Fibroblast of lung (primary cell): Measurements from ENCODE around the gene INF2. TPM values are rescaled to one million over a fixed set of nuclear protein-coding genes. Genes with fewer than 3 reads are reported as not detected.

Experiments used
- DNase-seq, 2 donors: peaks; one replicate each; pipeline versions ENCODE4 v3.0.0 to v3.0.0-alpha.2; 2010; ENCODE audit warnings: low read depth in 2 of 2
- H2AFZ ChIP-seq: 2 replicates; pipeline ENCODE4 v1.5.1; 2012; ENCODE audit warnings: low read length, control low read depth, inconsistent platforms
- H3K27ac ChIP-seq: 2 replicates; pipeline ENCODE4 v1.5.1; 2011; ENCODE audit warnings: low read length, control low read depth; ENCODE audit not compliant: insufficient read depth
- H3K27me3 ChIP-seq: 2 replicates; pipeline ENCODE4 v1.5.1; 2011; ENCODE audit warnings: mild to moderate bottlenecking, low read length; ENCODE audit not compliant: control insufficient read depth, insufficient read depth
- H3K36me3 ChIP-seq: 2 replicates; pipeline ENCODE4 v1.5.1; 2011; ENCODE audit warnings: low read length; ENCODE audit not compliant: control insufficient read depth, insufficient read depth
- H3K4me1 ChIP-seq: 2 replicates; pipeline ENCODE4 v1.5.1; 2011; ENCODE audit warnings: low read length; ENCODE audit not compliant: control insufficient read depth, insufficient read depth; ENCODE audit errors: extremely low read depth
- H3K4me2 ChIP-seq: 2 replicates; pipeline ENCODE4 v1.5.1; 2011; ENCODE audit warnings: low read length, control low read depth; ENCODE audit not compliant: insufficient read depth; ENCODE audit errors: extremely low read depth
- H3K4me3 ChIP-seq, 4 experiments: fragments of 200-600 bp in 1 of 4; sonication (generic) in 1 of 4; replicated peaks in 1 of 4; 2 replicates each; pipeline ENCODE4 v1.5.1; 2011 to 2016; ENCODE audit warnings: low read length in 4 of 4, low read depth in 3 of 4, mild to moderate bottlenecking in 3 of 4, control low read depth in 2 of 4, inconsistent platforms in 1 of 4, mixed read lengths in 1 of 4; ENCODE audit not compliant: insufficient read depth in 1 of 4; ENCODE audit errors: control extremely low read depth in 1 of 4
- H3K79me2 ChIP-seq: 2 replicates; pipeline ENCODE4 v1.5.1; 2012; ENCODE audit warnings: mild to moderate bottlenecking, low read length, inconsistent platforms; ENCODE audit not compliant: control insufficient read depth, insufficient read depth
- H3K9ac ChIP-seq: 2 replicates; pipeline ENCODE4 v1.5.1; 2011; ENCODE audit warnings: mild to moderate bottlenecking, low read length, control low read depth; ENCODE audit not compliant: insufficient read depth
- H3K9me3 ChIP-seq: 2 replicates; pipeline ENCODE4 v1.5.1; 2012; ENCODE audit warnings: low read depth, low read length; ENCODE audit not compliant: control insufficient read depth, insufficient read depth
- H4K20me1 ChIP-seq: 2 replicates; pipeline ENCODE4 v1.5.1; 2011; ENCODE audit warnings: low read length; ENCODE audit not compliant: control insufficient read depth, insufficient read depth; ENCODE audit errors: extremely low read depth
- CTCF ChIP-seq, 2 donors: IDR thresholded peaks in 1 of 2; conservative IDR thresholded peaks in 1 of 2; 1 replicate in 1 of 2; 2 replicates in 1 of 2; pipeline ENCODE4 v1.5.1; 2011 to 2012; ENCODE audit warnings: low read length in 2 of 2, control low read depth in 1 of 2, inconsistent platforms in 1 of 2, low read depth in 1 of 2, mild to moderate bottlenecking in 1 of 2
- EZH2 ChIP-seq: IDR thresholded peaks from 2 replicates; pipeline ENCODE4 v1.5.1; 2012; ENCODE audit warnings: low read length, control low read depth, mild to moderate bottlenecking; ENCODE audit errors: missing control alignments
- polyA plus RNA-seq, 2 donors: library from polyadenylated mRNA; depleted of rRNA in 1 of 2; stranded (reverse) in 1 of 2; unstranded in 1 of 2; fragments of >200 nt; gene quantifications; 2 replicates each; pipeline ENCODE4 v1.2.1, GENCODE V29; 2011 to 2012; ENCODE audit warnings: missing spikeins in 1 of 2
- total RNA-seq: library from RNA; depleted of rRNA; stranded (reverse); fragments of >200 nt; gene quantifications from 2 replicates; pipeline ENCODE4 v1.2.1, GENCODE V29; 2014

The INF2 gene
- total and polyA plus RNA-seq, 2 donors (not counting 1 experiment from before 2014, with no cell fraction given), result 19.8 to 50.9 TPM

- TF ChIP-seq CTCF (conservative IDR thresholded peaks at IDR 0.05 in 1 of 2, IDR thresholded peaks at IDR 0.05 in 1 of 2; ENCODE audit: low read depth in 1 of 2, low read length in 2 of 2) (no peak), EZH2 (no peak)
- no peak overlapping the region for H3K4me2 ChIP-seq
- no peak overlapping the region for H3K27ac ChIP-seq
- peaks cover 4% of the 10 kb centered on the region for H3K4me1 ChIP-seq
- H3K9ac ChIP-seq, result no peak overlapping the region
- no peak overlapping the region for H2AFZ ChIP-seq
- H3K4me3 ChIP-seq, result no peak overlapping the region
- H3K36me3 ChIP-seq, result no peaks in the 10 kb centered on the region
- DNase-seq, result no peak
- H3K9me3 ChIP-seq, result no peaks in the 10 kb centered on the region
- H3K79me2 ChIP-seq, result no peaks in the 10 kb centered on the region
- no peaks in the 10 kb centered on the region for H3K27me3 ChIP-seq
- H4K20me1 ChIP-seq, result no peaks in the 10 kb centered on the region
Observed at GRCh38 chr14:104741108-104741802, 51.8 kb downstream of the INF2 start.

- H3K4me1 ChIP-seq, result peaks cover 8% of the 10 kb centered on the region
- no peak overlapping the region for H3K4me3 ChIP-seq
- TF ChIP-seq CTCF (conservative IDR thresholded peaks at IDR 0.05 in 1 of 2, IDR thresholded peaks at IDR 0.05 in 1 of 2; ENCODE audit: low read depth in 1 of 2, low read length in 2 of 2) (no peak), EZH2 (no peak)
- H3K27me3 ChIP-seq, result no peaks in the 10 kb centered on the region
- DNase-seq, result no peak
- H3K9ac ChIP-seq, result no peak overlapping the region
- H3K9me3 ChIP-seq, result no peaks in the 10 kb centered on the region
- no peak overlapping the region for H3K27ac ChIP-seq
- H2AFZ ChIP-seq, result no peak overlapping the region
- H3K4me2 ChIP-seq, result no peak overlapping the region
- H4K20me1 ChIP-seq, result no peaks in the 10 kb centered on the region
- no peaks in the 10 kb centered on the region for H3K36me3 ChIP-seq
- no peaks in the 10 kb centered on the region for H3K79me2 ChIP-seq
Observed at GRCh38 chr14:104741803-104742251, 52.4 kb downstream of the INF2 start.

- Histone ChIP-seq H3K9ac (no peak overlapping the region), H4K20me1 (no peaks in the 10 kb centered on the region), H3K27ac (no peak overlapping the region), H3K9me3 (no peaks in the 10 kb centered on the region), H3K27me3 (no peaks in the 10 kb centered on the region), H3K4me1 (peaks cover 11% of the 10 kb centered on the region), H3K4me2 (no peak overlapping the region), H3K79me2 (no peaks in the 10 kb centered on the region), H3K4me3 (no peak overlapping the region), H3K36me3 (no peaks in the 10 kb centered on the region), H2AFZ (no peak overlapping the region)
- TF ChIP-seq EZH2 (no peak), CTCF (conservative IDR thresholded peaks at IDR 0.05 in 1 of 2, IDR thresholded peaks at IDR 0.05 in 1 of 2; ENCODE audit: low read depth in 1 of 2, low read length in 2 of 2) (no peak)
- DNase-seq, result no peak
Observed at GRCh38 chr14:104742586-104743455, 53.4 kb downstream of the INF2 start.
